ENCODE measurements around the gene GNG7.

The GNG7 gene

GRCh38 chr19:2732883-2733282 lies 30.4 kb upstream of the GNG7 start:
- Histone ChIP-seq H3K36me3 (ENCODE audit: control insufficient read depth in 1 of 2, insufficient read depth in 2 of 2, low read length in 2 of 2) (peaks cover 50% of the 10 kb centered on the region in 2 experiments), H3K4me1 (ENCODE audit: control insufficient read depth in 1 of 2, insufficient read depth in 2 of 2, low read length in 2 of 2) (peaks cover 0 to 1% of the 10 kb centered on the region in 2 experiments), H3K14ac (ENCODE audit: low read length) (no peak overlapping the region), H4K12ac (ENCODE audit: low read depth, low read length) (no peak overlapping the region), H2BK120ac (ENCODE audit: insufficient read depth, low read length, poor library complexity) (no peak overlapping the region), H3K27me3 (ENCODE audit: insufficient read depth, low read length) (no peaks in the 10 kb centered on the region), H3K9ac (ENCODE audit: low read length) (no peak overlapping the region), H3K79me1 (ENCODE audit: low read length) (no peaks in the 10 kb centered on the region), H3K18ac (ENCODE audit: low read length) (no peak overlapping the region), H2AFZ (ENCODE audit: insufficient read depth, low read length, poor library complexity) (no peak overlapping the region), H2BK5ac (ENCODE audit: low read depth, low read length, poor library complexity) (no peak overlapping the region), H3K79me2 (ENCODE audit: control insufficient read depth, insufficient read depth, low read length, poor library complexity) (no peaks in the 10 kb centered on the region), H3K4me3 (ENCODE audit: low read depth, low read length) (no peak overlapping the region), H2BK12ac (ENCODE audit: low read length) (no peak overlapping the region), H3K4ac (ENCODE audit: low read depth, low read length) (no peak overlapping the region), H3K9me3 (ENCODE audit: insufficient read depth, low read depth, low read length) (peaks cover 11% of the 10 kb centered on the region), H3K23ac (ENCODE audit: low read length) (no peak overlapping the region), H4K91ac (ENCODE audit: low read depth, low read length) (no peak overlapping the region), H3K4me2 (ENCODE audit: low read length) (no peak overlapping the region), H3K27ac (ENCODE audit: low read depth, low read length) (no peak overlapping the region), H2AK5ac (ENCODE audit: low read length) (no peak overlapping the region), H4K8ac (ENCODE audit: low read depth, low read length) (no peak overlapping the region)
- DNase-seq = no peak
- WGBS (ENCODE audit: extremely low coverage, insufficient coverage, insufficient read length) = no CpG with 5 or more reads among the region's 38 CpGs

- H4K12ac ChIP-seq (ENCODE audit: low read depth, low read length) = no peak overlapping the region
- H3K9ac ChIP-seq (ENCODE audit: low read length) = no peak overlapping the region
- H3K14ac ChIP-seq (ENCODE audit: low read length) = no peak overlapping the region
- H3K36me3 ChIP-seq (ENCODE audit: control insufficient read depth in 1 of 2, insufficient read depth in 2 of 2, low read length in 2 of 2) = peaks cover 50% of the 10 kb centered on the region in 2 experiments
- H2AK5ac ChIP-seq (ENCODE audit: low read length) = no peak overlapping the region
- no peak overlapping the region for H3K4ac ChIP-seq (ENCODE audit: low read depth, low read length)
- H3K4me3 ChIP-seq (ENCODE audit: low read depth, low read length) = no peak overlapping the region
- H2AFZ ChIP-seq (ENCODE audit: insufficient read depth, low read length, poor library complexity) = no peak overlapping the region
- H3K27ac ChIP-seq (ENCODE audit: low read depth, low read length) = no peak overlapping the region
- no peak overlapping the region for H2BK120ac ChIP-seq (ENCODE audit: insufficient read depth, low read length, poor library complexity)
- peaks cover 11% of the 10 kb centered on the region for H3K9me3 ChIP-seq (ENCODE audit: insufficient read depth, low read depth, low read length)
- H3K4me2 ChIP-seq (ENCODE audit: low read length) = no peak overlapping the region
- no peaks in the 10 kb centered on the region for H3K79me2 ChIP-seq (ENCODE audit: control insufficient read depth, insufficient read depth, low read length, poor library complexity)
- H3K18ac ChIP-seq (ENCODE audit: low read length) = no peak overlapping the region
- no peak overlapping the region for H2BK12ac ChIP-seq (ENCODE audit: low read length)
- peaks cover 2 to 6% of the 10 kb centered on the region in 2 experiments for H3K4me1 ChIP-seq (ENCODE audit: control insufficient read depth in 1 of 2, insufficient read depth in 2 of 2, low read length in 2 of 2)
- no peak overlapping the region for H2BK5ac ChIP-seq (ENCODE audit: low read depth, low read length, poor library complexity)
- WGBS (ENCODE audit: extremely low coverage, insufficient coverage, insufficient read length) = no CpG with 5 or more reads among the region's 33 CpGs
- no peak overlapping the region for H4K91ac ChIP-seq (ENCODE audit: low read depth, low read length)
- DNase-seq = no peak
- no peak overlapping the region for H4K8ac ChIP-seq (ENCODE audit: low read depth, low read length)
- H3K79me1 ChIP-seq (ENCODE audit: low read length) = no peaks in the 10 kb centered on the region
- no peak overlapping the region for H3K23ac ChIP-seq (ENCODE audit: low read length)
- no peaks in the 10 kb centered on the region for H3K27me3 ChIP-seq (ENCODE audit: insufficient read depth, low read length)
Measured at GRCh38 chr19:2732157-2732725, 29.7 kb upstream of the GNG7 start.

GRCh38 chr19:2731181-2731995 lies 28.9 kb upstream of the GNG7 start:
- Histone ChIP-seq H3K14ac (ENCODE audit: low read length) (no peak overlapping the region), H3K18ac (ENCODE audit: low read length) (no peak overlapping the region), H2BK12ac (ENCODE audit: low read length) (no peak overlapping the region), H3K23ac (ENCODE audit: low read length) (no peak overlapping the region), H2AFZ (ENCODE audit: insufficient read depth, low read length, poor library complexity) (no peak overlapping the region), H3K4me2 (ENCODE audit: low read length) (no peak overlapping the region), H3K27ac (ENCODE audit: low read depth, low read length) (no peak overlapping the region), H2BK5ac (ENCODE audit: low read depth, low read length, poor library complexity) (no peak overlapping the region), H2BK120ac (ENCODE audit: insufficient read depth, low read length, poor library complexity) (no peak overlapping the region), H3K4ac (ENCODE audit: low read depth, low read length) (no peak overlapping the region), H3K79me2 (ENCODE audit: control insufficient read depth, insufficient read depth, low read length, poor library complexity) (no peaks in the 10 kb centered on the region), H3K4me3 (ENCODE audit: low read depth, low read length) (no peak overlapping the region), H3K79me1 (ENCODE audit: low read length) (no peaks in the 10 kb centered on the region), H4K91ac (ENCODE audit: low read depth, low read length) (no peak overlapping the region), H3K36me3 (ENCODE audit: control insufficient read depth in 1 of 2, insufficient read depth in 2 of 2, low read length in 2 of 2) (peaks cover 42 to 43% of the 10 kb centered on the region in 2 experiments), H2AK5ac (ENCODE audit: low read length) (no peak overlapping the region), H3K9me3 (ENCODE audit: insufficient read depth, low read depth, low read length) (peaks cover 6% of the 10 kb centered on the region), H4K12ac (ENCODE audit: low read depth, low read length) (no peak overlapping the region), H3K9ac (ENCODE audit: low read length) (no peak overlapping the region), H3K4me1 (ENCODE audit: control insufficient read depth in 1 of 2, insufficient read depth in 2 of 2, low read length in 2 of 2) (peaks cover 4 to 9% of the 10 kb centered on the region in 2 experiments), H3K27me3 (ENCODE audit: insufficient read depth, low read length) (no peaks in the 10 kb centered on the region), H4K8ac (ENCODE audit: low read depth, low read length) (no peak overlapping the region)
- no peak for DNase-seq
- no CpG with 5 or more reads among the region's 41 CpGs for WGBS (ENCODE audit: extremely low coverage, insufficient coverage, insufficient read length)

- Histone ChIP-seq H3K79me2 (ENCODE audit: control insufficient read depth, insufficient read depth, low read length, poor library complexity) (no peaks in the 10 kb centered on the region), H2AK5ac (ENCODE audit: low read length) (no peak overlapping the region), H3K27ac (ENCODE audit: low read depth, low read length) (no peak overlapping the region), H3K79me1 (ENCODE audit: low read length) (no peaks in the 10 kb centered on the region), H3K9ac (ENCODE audit: low read length) (no peak overlapping the region), H2BK5ac (ENCODE audit: low read depth, low read length, poor library complexity) (no peak overlapping the region), H3K4me2 (ENCODE audit: low read length) (no peak overlapping the region), H4K12ac (ENCODE audit: low read depth, low read length) (no peak overlapping the region), H3K4me3 (ENCODE audit: low read depth, low read length) (no peak overlapping the region), H2BK12ac (ENCODE audit: low read length) (no peak overlapping the region), H3K4me1 (ENCODE audit: control insufficient read depth in 1 of 2, insufficient read depth in 2 of 2, low read length in 2 of 2) (peaks cover 4 to 9% of the 10 kb centered on the region in 2 experiments), H4K8ac (ENCODE audit: low read depth, low read length) (no peak overlapping the region), H3K36me3 (ENCODE audit: control insufficient read depth in 1 of 2, insufficient read depth in 2 of 2, low read length in 2 of 2) (peaks cover 30 to 32% of the 10 kb centered on the region in 2 experiments), H2BK120ac (ENCODE audit: insufficient read depth, low read length, poor library complexity) (no peak overlapping the region), H3K23ac (ENCODE audit: low read length) (no peak overlapping the region), H2AFZ (ENCODE audit: insufficient read depth, low read length, poor library complexity) (no peak overlapping the region), H4K91ac (ENCODE audit: low read depth, low read length) (no peak overlapping the region), H3K27me3 (ENCODE audit: insufficient read depth, low read length) (no peaks in the 10 kb centered on the region), H3K14ac (ENCODE audit: low read length) (no peak overlapping the region), H3K9me3 (ENCODE audit: insufficient read depth, low read depth, low read length) (no peaks in the 10 kb centered on the region), H3K18ac (ENCODE audit: low read length) (no peak overlapping the region), H3K4ac (ENCODE audit: low read depth, low read length) (no peak overlapping the region)
- WGBS (ENCODE audit: extremely low coverage, insufficient coverage, insufficient read length) = no CpG with 5 or more reads among the region's 26 CpGs
- no peak for DNase-seq
Measured at GRCh38 chr19:2729943-2730818, 27.7 kb upstream of the GNG7 start.
